ENCODE measurements around the gene CERS1.

The CERS1 gene

GRCh38 chr19:18895824-18896341 lies at the start of gene CERS1:
Gene CERS1 (minus strand): TSS chr19:18896158. CDS start chr19:18896072, 86 bp downstream.
- no peak for DNase-seq

- no peak for DNase-seq
These were observed 49.3 kb upstream of the CERS1 start for GRCh38 chr19:18945297-18945696.

- no peak for DNase-seq
These were observed 47.5 kb upstream of the CERS1 start for GRCh38 chr19:18943465-18943864.

GRCh38 chr19:18942692-18943091 lies 46.7 kb upstream of the CERS1 start:
- DNase-seq, result no peak

- no peak for DNase-seq
These were observed 45.8 kb upstream of the CERS1 start for GRCh38 chr19:18941628-18942354.

GRCh38 chr19:18940769-18941627 lies 45.0 kb upstream of the CERS1 start, which contains the start of gene HOMER3:
Gene HOMER3 (minus strand): TSS chr19:18941217. CDS start chr19:18938982, 2,235 bp downstream.
- DNase-seq, result peak; percentile 81

GRCh38 chr19:18939922-18940768 lies 44.2 kb upstream of the CERS1 start:
- peak; percentile 69 for DNase-seq

GRCh38 chr19:18939163-18939562 lies 43.2 kb upstream of the CERS1 start:
- no peak for DNase-seq

GRCh38 chr19:18933297-18933696 lies 37.3 kb upstream of the CERS1 start:
- no peak for DNase-seq

- peak; percentile 94 for DNase-seq
These were observed 36.4 kb upstream of the CERS1 start for GRCh38 chr19:18932216-18932841.

GRCh38 chr19:18931316-18932162 lies 35.6 kb upstream of the CERS1 start:
- DNase-seq, result no peak

- no peak for DNase-seq
These were observed 33.4 kb upstream of the CERS1 start for GRCh38 chr19:18929311-18929710.

- DNase-seq, result no peak
These were observed 32.3 kb upstream of the CERS1 start for GRCh38 chr19:18928018-18928805.

GRCh38 chr19:18924684-18925213 lies 28.8 kb upstream of the CERS1 start:
- DNase-seq, result no peak

GRCh38 chr19:18922228-18922985 lies 26.4 kb upstream of the CERS1 start:
- DNase-seq, result no peak

- DNase-seq, result no peak
These were observed 25.6 kb upstream of the CERS1 start for GRCh38 chr19:18921593-18921992.

- DNase-seq, result no peak
These were observed 24.4 kb upstream of the CERS1 start for GRCh38 chr19:18920400-18920799.

- no peak for DNase-seq
These were observed 23.9 kb upstream of the CERS1 start for GRCh38 chr19:18919900-18920214.

- DNase-seq, result peak; percentile 99
These were observed 23.3 kb upstream of the CERS1 start, which contains the start of the genes COPE and DDX49 for GRCh38 chr19:18919086-18919899. Gene COPE (minus strand): TSS chr19:18919387. CDS start chr19:18919348, 39 bp downstream. Gene DDX49 (plus strand): TSS chr19:18919715. CDS start chr19:18919742, 27 bp downstream.
